ENCODE data around the gene NR6A1.

The NR6A1 gene

DNA sequence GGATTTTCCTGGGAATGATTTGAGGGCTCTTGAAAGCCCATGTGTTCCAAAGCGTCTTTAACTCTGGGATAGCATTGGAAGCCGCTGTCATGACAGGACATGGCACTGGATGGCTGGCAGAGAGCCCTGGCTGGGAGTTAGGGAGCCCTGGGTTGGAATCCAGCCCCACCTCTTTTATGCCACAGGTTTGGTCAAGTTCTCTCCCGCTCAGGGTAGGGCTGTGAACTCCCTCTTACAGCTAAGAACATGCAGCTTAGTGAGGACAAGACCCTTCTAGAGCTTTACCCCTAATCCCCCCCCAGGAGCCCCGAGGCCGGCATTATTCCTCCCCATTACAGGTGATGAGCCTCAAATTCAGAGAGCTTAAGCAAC is 43.0 kb upstream of the NR6A1 start:
- H4K8ac ChIP-seq (ENCODE audit: low read depth, low read length), result no peak overlapping the region
- no peak overlapping the region for H2BK5ac ChIP-seq (ENCODE audit: low read length)
- H3K9ac ChIP-seq (ENCODE audit: low read depth, low read length, poor library complexity), result no peak overlapping the region
- H2BK15ac ChIP-seq (ENCODE audit: low read length), result peak overlapping the region; percentile 0
- no peak overlapping the region for H2BK120ac ChIP-seq (ENCODE audit: low read depth, low read length)
- DNase-seq (ENCODE audit: low spot score), result no peak
- no peaks in the 10 kb centered on the region for H3K36me3 ChIP-seq (replicated peaks in 1 of 2; ENCODE audit: control insufficient read depth in 2 of 2, insufficient read depth in 2 of 2, low read length in 2 of 2)
- no CpG with 5 or more reads among the region's 5 CpGs for WGBS, 2 donors (ENCODE audit: extremely low coverage in 2 of 2, insufficient read length in 2 of 2, insufficient replicate concordance in 1 of 2)
- no peak overlapping the region for H3K23ac ChIP-seq (ENCODE audit: low read depth, low read length, poor library complexity)
- peak overlapping the region; percentile 28 for H2AFZ ChIP-seq (ENCODE audit: low read length)
- H3K14ac ChIP-seq (ENCODE audit: low read length), result no peak overlapping the region
- H3K4ac ChIP-seq (ENCODE audit: low read length), result no peak overlapping the region
- peak overlapping the region; percentile 93 for H2AK5ac ChIP-seq (ENCODE audit: low read depth, low read length)
- no peak overlapping the region for H3K4me3 ChIP-seq (ENCODE audit: low read length in 2 of 2)
- H3K79me1 ChIP-seq (ENCODE audit: low read depth, low read length), result no peaks in the 10 kb centered on the region
- no peak overlapping the region for H2BK12ac ChIP-seq (ENCODE audit: low read length)
- no peak overlapping the region for H3K18ac ChIP-seq (ENCODE audit: low read length)
- H3K4me1 ChIP-seq (ENCODE audit: control insufficient read depth in 2 of 2, insufficient read depth in 1 of 2, low read depth in 1 of 2, low read length in 2 of 2), result peaks cover 21 to 30% of the 10 kb centered on the region in 2 donors
- peaks cover 0 to 5% of the 10 kb centered on the region in 2 donors for H3K9me3 ChIP-seq (replicated peaks in 1 of 2; ENCODE audit: control insufficient read depth in 2 of 2, insufficient read depth in 1 of 2, low read depth in 1 of 2, low read length in 2 of 2)
- H3K27ac ChIP-seq (replicated peaks; ENCODE audit: low read length), result no peak overlapping the region
- no peak overlapping the region for H4K91ac ChIP-seq (ENCODE audit: low read depth, low read length, poor library complexity)
- H3K27me3 ChIP-seq (ENCODE audit: control insufficient read depth in 3 of 3, insufficient read depth in 3 of 3, low read depth in 1 of 3, low read length in 3 of 3), result peaks cover 0 to 3% (median 0%) of the 10 kb centered on the region in 3 experiments
- no peak overlapping the region for H3K4me2 ChIP-seq (ENCODE audit: insufficient read depth, low read length, poor library complexity, severe bottlenecking)

GRCh38 chr9:124813501-124814163 is 42.5 kb upstream of the NR6A1 start:
- WGBS, 2 donors (ENCODE audit: extremely low coverage in 2 of 2, insufficient read length in 2 of 2, insufficient replicate concordance in 1 of 2), result no CpG with 5 or more reads among the region's 11 CpGs
- Histone ChIP-seq H2BK120ac (ENCODE audit: low read depth, low read length) (no peak overlapping the region), H3K4ac (ENCODE audit: low read length) (no peak overlapping the region), H3K4me1 (ENCODE audit: control insufficient read depth in 2 of 2, insufficient read depth in 1 of 2, low read depth in 1 of 2, low read length in 2 of 2) (peaks cover 21 to 29% of the 10 kb centered on the region in 2 donors), H2BK15ac (ENCODE audit: low read length) (peak overlapping the region; percentile 0), H3K9me3 (replicated peaks in 1 of 2; ENCODE audit: control insufficient read depth in 2 of 2, insufficient read depth in 1 of 2, low read depth in 1 of 2, low read length in 2 of 2) (peaks cover 0 to 5% of the 10 kb centered on the region in 2 donors), H3K4me2 (ENCODE audit: insufficient read depth, low read length, poor library complexity, severe bottlenecking) (no peak overlapping the region), H2AK5ac (ENCODE audit: low read depth, low read length) (peak overlapping the region; percentile 93), H2BK5ac (ENCODE audit: low read length) (peak overlapping the region; percentile 7), H3K36me3 (replicated peaks in 1 of 2; ENCODE audit: control insufficient read depth in 2 of 2, insufficient read depth in 2 of 2, low read length in 2 of 2) (no peaks in the 10 kb centered on the region), H4K91ac (ENCODE audit: low read depth, low read length, poor library complexity) (no peak overlapping the region), H3K9ac (ENCODE audit: low read depth, low read length, poor library complexity) (no peak overlapping the region), H3K27me3 (ENCODE audit: control insufficient read depth in 3 of 3, insufficient read depth in 3 of 3, low read depth in 1 of 3, low read length in 3 of 3) (peaks cover 0 to 3% (median 0%) of the 10 kb centered on the region in 3 experiments), H2AFZ (ENCODE audit: low read length) (peak overlapping the region; percentile 28), H3K79me1 (ENCODE audit: low read depth, low read length) (no peaks in the 10 kb centered on the region), H3K4me3 (ENCODE audit: low read length in 2 of 2) (no peak overlapping the region), H3K18ac (ENCODE audit: low read length) (peak overlapping the region; percentile 1), H3K27ac (replicated peaks; ENCODE audit: low read length) (peak overlapping the region; percentile 78), H4K8ac (ENCODE audit: low read depth, low read length) (no peak overlapping the region), H2BK12ac (ENCODE audit: low read length) (no peak overlapping the region), H3K23ac (ENCODE audit: low read depth, low read length, poor library complexity) (no peak overlapping the region), H3K14ac (ENCODE audit: low read length) (no peak overlapping the region)
- DNase-seq (ENCODE audit: low spot score), result no peak

DNA sequence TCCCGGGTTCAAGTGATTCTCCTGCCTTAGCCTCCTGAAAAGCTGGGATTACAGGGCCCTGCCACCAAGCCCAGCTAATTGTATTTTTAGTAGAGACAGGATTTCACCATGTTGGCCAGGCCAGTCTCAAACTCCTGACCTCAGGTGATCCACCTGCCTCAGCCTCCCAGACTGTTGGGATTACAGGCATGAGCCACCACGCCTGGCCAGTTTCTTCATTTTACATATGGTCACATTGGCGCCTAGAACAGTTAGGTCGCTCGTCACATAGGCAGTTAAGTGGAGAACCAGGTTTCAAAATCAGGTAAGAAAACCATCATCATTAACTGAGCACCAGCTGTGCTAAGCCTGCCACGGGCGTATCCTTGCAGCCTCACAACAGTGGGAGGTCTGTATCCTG is 41.9 kb upstream of the NR6A1 start:
- H3K4ac ChIP-seq (ENCODE audit: low read length), result no peak overlapping the region
- peaks cover 21 to 28% of the 10 kb centered on the region in 2 donors for H3K4me1 ChIP-seq (ENCODE audit: control insufficient read depth in 2 of 2, insufficient read depth in 1 of 2, low read depth in 1 of 2, low read length in 2 of 2)
- H3K79me1 ChIP-seq (ENCODE audit: low read depth, low read length), result no peaks in the 10 kb centered on the region
- H4K8ac ChIP-seq (ENCODE audit: low read depth, low read length), result no peak overlapping the region
- no peak overlapping the region for H3K14ac ChIP-seq (ENCODE audit: low read length)
- H2BK120ac ChIP-seq (ENCODE audit: low read depth, low read length), result no peak overlapping the region
- H3K27me3 ChIP-seq (ENCODE audit: control insufficient read depth in 3 of 3, insufficient read depth in 3 of 3, low read depth in 1 of 3, low read length in 3 of 3), result peaks cover 0 to 3% (median 0%) of the 10 kb centered on the region in 3 experiments
- no peak overlapping the region for H2BK15ac ChIP-seq (ENCODE audit: low read length)
- peak overlapping the region; percentile 78 for H3K27ac ChIP-seq (replicated peaks; ENCODE audit: low read length)
- no peaks in the 10 kb centered on the region for H3K36me3 ChIP-seq (replicated peaks in 1 of 2; ENCODE audit: control insufficient read depth in 2 of 2, insufficient read depth in 2 of 2, low read length in 2 of 2)
- H3K9me3 ChIP-seq (replicated peaks in 1 of 2; ENCODE audit: control insufficient read depth in 2 of 2, insufficient read depth in 1 of 2, low read depth in 1 of 2, low read length in 2 of 2), result peaks cover 0 to 5% of the 10 kb centered on the region in 2 donors
- H2AFZ ChIP-seq (ENCODE audit: low read length), result peak overlapping the region; percentile 66
- no peak overlapping the region for H3K4me3 ChIP-seq (ENCODE audit: low read length in 2 of 2)
- H2AK5ac ChIP-seq (ENCODE audit: low read depth, low read length), result no peak overlapping the region
- no peak for DNase-seq (ENCODE audit: low spot score)
- no peak overlapping the region for H4K91ac ChIP-seq (ENCODE audit: low read depth, low read length, poor library complexity)
- no CpG with 5 or more reads among the region's 7 CpGs for WGBS, 2 donors (ENCODE audit: extremely low coverage in 2 of 2, insufficient read length in 2 of 2, insufficient replicate concordance in 1 of 2)
- H2BK5ac ChIP-seq (ENCODE audit: low read length), result peak overlapping the region; percentile 7
- H3K18ac ChIP-seq (ENCODE audit: low read length), result peak overlapping the region; percentile 1
- no peak overlapping the region for H3K9ac ChIP-seq (ENCODE audit: low read depth, low read length, poor library complexity)
- no peak overlapping the region for H2BK12ac ChIP-seq (ENCODE audit: low read length)
- no peak overlapping the region for H3K4me2 ChIP-seq (ENCODE audit: insufficient read depth, low read length, poor library complexity, severe bottlenecking)
- H3K23ac ChIP-seq (ENCODE audit: low read depth, low read length, poor library complexity), result no peak overlapping the region

DNA sequence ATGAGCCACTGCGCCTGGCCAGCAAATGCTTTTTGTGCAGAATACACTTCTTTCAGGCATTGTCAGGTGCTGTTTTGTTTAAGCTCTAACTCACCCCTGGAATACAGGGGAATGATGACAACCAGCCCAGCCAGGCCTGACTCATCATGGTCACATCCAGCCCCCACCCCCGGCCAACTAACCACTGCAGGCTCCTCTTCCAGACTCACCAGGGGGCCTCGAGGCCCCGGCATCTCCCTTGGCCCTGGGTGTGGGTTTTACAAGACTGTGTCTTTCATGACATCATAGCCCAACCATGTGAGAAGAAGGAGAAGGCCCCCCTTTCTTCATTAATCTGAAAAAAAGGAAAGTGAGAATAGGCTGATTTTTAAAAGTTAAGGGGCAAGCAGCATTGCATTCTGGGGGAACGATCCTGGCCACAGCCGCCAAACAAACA is 41.3 kb upstream of the NR6A1 start:
- peaks cover 21 to 28% of the 10 kb centered on the region in 2 donors for H3K4me1 ChIP-seq (ENCODE audit: control insufficient read depth in 2 of 2, insufficient read depth in 1 of 2, low read depth in 1 of 2, low read length in 2 of 2)

More for the DNA sequence above, 41.3 kb upstream of the NR6A1 start:
- Histone ChIP-seq H2BK5ac (ENCODE audit: low read length) (no peak overlapping the region), H3K79me1 (ENCODE audit: low read depth, low read length) (no peaks in the 10 kb centered on the region), H2BK15ac (ENCODE audit: low read length) (no peak overlapping the region), H3K27me3 (ENCODE audit: control insufficient read depth in 3 of 3, insufficient read depth in 3 of 3, low read depth in 1 of 3, low read length in 3 of 3) (peaks cover 0 to 3% (median 0%) of the 10 kb centered on the region in 3 experiments), H2BK12ac (ENCODE audit: low read length) (no peak overlapping the region), H2BK120ac (ENCODE audit: low read depth, low read length) (no peak overlapping the region), H3K14ac (ENCODE audit: low read length) (no peak overlapping the region), H3K9ac (ENCODE audit: low read depth, low read length, poor library complexity) (no peak overlapping the region), H3K23ac (ENCODE audit: low read depth, low read length, poor library complexity) (no peak overlapping the region), H4K91ac (ENCODE audit: low read depth, low read length, poor library complexity) (no peak overlapping the region), H3K4me2 (ENCODE audit: insufficient read depth, low read length, poor library complexity, severe bottlenecking) (no peak overlapping the region), H2AFZ (ENCODE audit: low read length) (peak overlapping the region; percentile 66), H4K8ac (ENCODE audit: low read depth, low read length) (no peak overlapping the region), H3K4me3 (ENCODE audit: low read length in 2 of 2) (no peak overlapping the region), H3K4ac (ENCODE audit: low read length) (no peak overlapping the region), H3K27ac (replicated peaks; ENCODE audit: low read length) (peak overlapping the region; percentile 78), H3K9me3 (replicated peaks in 1 of 2; ENCODE audit: control insufficient read depth in 2 of 2, insufficient read depth in 1 of 2, low read depth in 1 of 2, low read length in 2 of 2) (peaks cover 0 to 5% of the 10 kb centered on the region in 2 donors), H2AK5ac (ENCODE audit: low read depth, low read length) (no peak overlapping the region), H3K18ac (ENCODE audit: low read length) (no peak overlapping the region), H3K36me3 (replicated peaks in 1 of 2; ENCODE audit: control insufficient read depth in 2 of 2, insufficient read depth in 2 of 2, low read length in 2 of 2) (no peaks in the 10 kb centered on the region)
- DNase-seq (ENCODE audit: low spot score), result peak; percentile 32
- WGBS, 2 donors (ENCODE audit: extremely low coverage in 2 of 2, insufficient read length in 2 of 2, insufficient replicate concordance in 1 of 2), result no CpG with 5 or more reads among the region's 6 CpGs

All from neuronal stem cell (in vitro differentiated cells).